NCI-H2171 (cell line): Measurements from ENCODE around the gene FSTL1.

Source experiments
- DNase-seq: peaks from one replicate; lab custom pipeline; 2025; lab: John Stamatoyannopoulos, UW

FSTL1 gene

GRCh38 chr3:120353463-120353862 is 97.3 kb downstream of the FSTL1 start:
- no peak for DNase-seq

GRCh38 chr3:120352017-120352416 is 98.8 kb downstream of the FSTL1 start:
- no peak for DNase-seq

GRCh38 chr3:120350401-120350941 is 100.3 kb downstream of the FSTL1 start:
- no peak for DNase-seq

DNA sequence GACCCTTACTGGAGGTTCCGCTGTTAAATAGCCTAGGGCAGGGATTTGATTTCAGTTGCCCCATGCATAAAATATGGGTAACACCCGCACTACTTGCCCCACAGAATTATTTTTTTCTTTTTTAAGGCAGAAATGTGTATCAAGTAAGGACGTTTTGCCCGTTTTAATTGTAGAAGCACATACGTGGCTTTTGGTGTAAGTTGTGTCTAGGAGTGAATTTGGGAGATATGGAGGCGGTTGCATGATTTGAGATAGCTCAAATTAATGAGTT is 101.0 kb downstream of the FSTL1 start:
- DNase-seq, result no peak

- DNase-seq, result peak; percentile 94
Observed at GRCh38 chr3:120348991-120349854, 101.6 kb downstream of the FSTL1 start, which contains the start of gene LRRC58. TSS of gene LRRC58 (minus strand) at chr3:120349354. CDS start at chr3:120349243, 111 bp downstream.

DNA sequence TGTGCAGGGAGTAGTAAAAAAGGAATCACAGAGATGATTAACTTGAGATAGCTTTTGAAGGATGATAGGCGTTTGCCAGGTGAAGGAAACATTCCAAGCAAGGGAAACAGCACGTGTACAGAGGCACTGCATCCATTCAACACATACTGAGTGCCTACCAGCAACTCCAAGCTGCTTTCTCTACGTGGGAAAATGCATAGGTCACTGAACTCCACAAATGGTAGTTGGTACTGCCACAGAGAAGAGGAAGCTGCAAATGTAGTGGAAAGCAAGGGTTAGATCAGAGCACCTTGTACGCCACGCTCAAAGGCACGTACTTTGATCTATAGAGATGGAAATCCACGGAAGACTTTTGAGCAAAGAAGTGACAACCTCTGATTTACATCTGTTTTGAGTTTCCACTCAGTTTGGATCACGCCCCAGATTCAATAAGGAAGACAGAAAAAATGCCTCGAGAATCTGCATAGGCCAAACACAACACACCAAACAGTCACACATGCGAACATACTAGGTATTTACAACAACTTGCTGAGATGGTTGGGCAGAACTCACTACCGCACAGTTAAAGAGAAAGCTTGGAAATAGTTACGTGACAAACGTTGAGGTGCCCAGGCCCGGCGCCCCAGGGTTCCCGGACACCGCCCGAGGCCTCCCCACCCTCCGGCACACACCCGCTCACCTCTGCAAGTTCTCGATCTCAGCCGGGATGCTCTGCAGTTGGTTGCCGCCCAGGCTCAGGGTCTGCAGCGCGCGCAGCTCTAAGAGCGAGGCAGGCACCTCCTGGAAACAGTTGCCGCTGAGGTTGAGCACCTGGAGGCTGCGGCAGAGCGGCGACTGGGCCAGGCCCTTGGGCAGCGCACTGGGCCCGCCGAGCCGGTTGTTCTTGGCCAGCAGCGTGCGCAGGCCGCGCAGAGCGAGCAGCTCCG is 102.5 kb downstream of the FSTL1 start:
- DNase-seq, result peak; percentile 60

- no peak for DNase-seq
Observed at GRCh38 chr3:120344349-120344748, 106.4 kb downstream of the FSTL1 start.
